Limb (tissue), 2 donors: ENCODE results near the gene MAML2.

Experiments used
- DNase-seq, 2 donors: peaks; one replicate each; pipeline ENCODE4 v3.0.0-alpha.2; 2016; ENCODE audit errors: extremely low spot score in 2 of 2

MAML2 gene

GRCh38 chr11:96215110-96215782, 127.7 kb downstream of the MAML2 start:
- DNase-seq, result no peak

GRCh38 chr11:96214777-96215109, 128.3 kb downstream of the MAML2 start:
- DNase-seq, result no peak

- DNase-seq, result no peak
Measured at GRCh38 chr11:96213500-96213899, 129.5 kb downstream of the MAML2 start.

GRCh38 chr11:96211436-96211835, 131.6 kb downstream of the MAML2 start:
- DNase-seq, result no peak

- DNase-seq, result no peak
Measured at GRCh38 chr11:96207459-96208449, 135.2 kb downstream of the MAML2 start.

- no peak for DNase-seq
Measured at GRCh38 chr11:96206955-96207354, 136.0 kb downstream of the MAML2 start.

- no peak for DNase-seq
Measured at GRCh38 chr11:96205460-96205809, 137.6 kb downstream of the MAML2 start.

GRCh38 chr11:96204721-96205459, 138.1 kb downstream of the MAML2 start:
- no peak for DNase-seq

- DNase-seq, result no peak
Measured at GRCh38 chr11:96204366-96204659, 138.7 kb downstream of the MAML2 start.

- DNase-seq, result no peak
Measured at GRCh38 chr11:96203567-96204365, 139.2 kb downstream of the MAML2 start.

GRCh38 chr11:96200243-96200642, 142.8 kb downstream of the MAML2 start:
- no peak for DNase-seq

GRCh38 chr11:96199563-96200025, 143.4 kb downstream of the MAML2 start:
- no peak for DNase-seq

- DNase-seq, result no peak
Measured at GRCh38 chr11:96197801-96198701, 144.9 kb downstream of the MAML2 start.

GRCh38 chr11:96197103-96197502, 145.9 kb downstream of the MAML2 start:
- no peak for DNase-seq

- DNase-seq, result no peak
Measured at GRCh38 chr11:96196181-96196662, 146.8 kb downstream of the MAML2 start.

- DNase-seq, result no peak
Measured at GRCh38 chr11:96195671-96196070, 147.3 kb downstream of the MAML2 start.

GRCh38 chr11:96194581-96195374, 148.2 kb downstream of the MAML2 start:
- no peak for DNase-seq

GRCh38 chr11:96193745-96194443, 149.1 kb downstream of the MAML2 start:
- no peak for DNase-seq

GRCh38 chr11:96191752-96192151, 151.2 kb downstream of the MAML2 start:
- DNase-seq, result no peak
